H9 (cell line): ENCODE data around the gene NKG7. TPM values are rescaled to one million over a fixed set of nuclear protein-coding genes. Genes with fewer than 3 reads are reported as not detected.

Source experiments
- DNase-seq: peaks from one replicate; pipeline ENCODE4 v3.0.0-alpha.2; 2017
- H2AFZ ChIP-seq: one replicate; pipeline ENCODE4 v1.6.1; 2013; ENCODE audit warnings: mild to moderate bottlenecking, low read length, control low read depth, moderate library complexity
- H2AK5ac ChIP-seq: 2 replicates; pipeline ENCODE4 v1.6.1; 2013; ENCODE audit warnings: low read length, control low read depth, mixed read lengths; ENCODE audit not compliant: insufficient read length
- H2BK120ac ChIP-seq: one replicate; pipeline ENCODE4 v1.6.1; 2013; ENCODE audit warnings: low read depth, mild to moderate bottlenecking, low read length, control low read depth, inconsistent platforms; ENCODE audit not compliant: poor library complexity, severe bottlenecking
- H2BK12ac ChIP-seq: 2 replicates; pipeline ENCODE4 v1.6.1; 2013; ENCODE audit warnings: low read length, control low read depth, mixed read lengths, low read depth; ENCODE audit not compliant: insufficient read length
- H2BK15ac ChIP-seq: 2 replicates; pipeline ENCODE4 v1.6.1; 2013; ENCODE audit warnings: low read depth, low read length, control low read depth
- H2BK20ac ChIP-seq: one replicate; pipeline ENCODE4 v1.6.1; 2013; ENCODE audit warnings: low read depth, mild to moderate bottlenecking, low read length, control low read depth, inconsistent platforms; ENCODE audit not compliant: poor library complexity, severe bottlenecking
- H2BK5ac ChIP-seq: 2 replicates; pipeline ENCODE4 v1.6.1; 2013; ENCODE audit warnings: low read length, control low read depth, mixed read lengths; ENCODE audit not compliant: insufficient read length
- H3K14ac ChIP-seq: 2 replicates; pipeline ENCODE4 v1.6.1; 2013; ENCODE audit warnings: low read length, control low read depth; ENCODE audit not compliant: insufficient read depth
- H3K18ac ChIP-seq: 2 replicates; pipeline ENCODE4 v1.6.1; 2013; ENCODE audit warnings: low read depth, mild to moderate bottlenecking, mixed read lengths, low read length, control low read depth; ENCODE audit not compliant: insufficient read length
- H3K23ac ChIP-seq: 2 replicates; pipeline ENCODE4 v1.6.1; 2013; ENCODE audit warnings: low read length, control low read depth, mixed read lengths, low read depth; ENCODE audit not compliant: insufficient read length
- H3K23me2 ChIP-seq: 2 replicates; pipeline ENCODE4 v1.6.1; 2013; ENCODE audit warnings: low read depth, mild to moderate bottlenecking, mixed read lengths, low read length, control low read depth; ENCODE audit not compliant: insufficient read length, poor library complexity, severe bottlenecking
- H3K27ac ChIP-seq: 2 replicates; pipeline ENCODE4 v1.5.1; 2013; ENCODE audit warnings: low read length, control low read depth, mixed read lengths, low read depth; ENCODE audit not compliant: insufficient read length
- H3K27me3 ChIP-seq: 2 replicates; pipeline ENCODE4 v1.6.1; 2013; ENCODE audit warnings: low read length, control low read depth, inconsistent platforms; ENCODE audit not compliant: insufficient read depth
- H3K4ac ChIP-seq: 2 replicates; pipeline ENCODE4 v1.6.1; 2013; ENCODE audit warnings: low read depth, mild to moderate bottlenecking, control low read depth, inconsistent platforms, low read length, moderate library complexity
- H3K4me1 ChIP-seq: 2 replicates; pipeline ENCODE4 v1.6.1; 2013; ENCODE audit warnings: low read length, control low read depth, inconsistent platforms; ENCODE audit not compliant: insufficient read depth
- H3K4me2 ChIP-seq: 2 replicates; pipeline ENCODE4 v1.6.1; 2013; ENCODE audit warnings: low read length, control low read depth, mixed read lengths; ENCODE audit not compliant: insufficient read length, insufficient read depth
- H3K56ac ChIP-seq: 2 replicates; pipeline ENCODE4 v1.6.1; 2013; ENCODE audit warnings: low read depth, mild to moderate bottlenecking, mixed read lengths, low read length, control low read depth; ENCODE audit not compliant: insufficient read length
- H3K79me1 ChIP-seq: 2 replicates; pipeline ENCODE4 v1.6.1; 2013; ENCODE audit warnings: low read depth, mild to moderate bottlenecking, moderate library complexity, low read length, control low read depth, inconsistent platforms; ENCODE audit not compliant: insufficient read depth, poor library complexity, severe bottlenecking
- H3K79me2 ChIP-seq: 2 replicates; pipeline ENCODE4 v1.6.1; 2013; ENCODE audit warnings: low read length, control low read depth, inconsistent platforms; ENCODE audit not compliant: insufficient read depth
- H3K9ac ChIP-seq: 2 replicates; pipeline ENCODE4 v1.6.1; 2013; ENCODE audit warnings: low read length, control low read depth, mixed read lengths; ENCODE audit not compliant: insufficient read length; ENCODE audit errors: extremely low read depth
- H3K9me3 ChIP-seq: one replicate; pipeline ENCODE4 v1.6.1; 2013; ENCODE audit warnings: low read depth, low read length, inconsistent platforms; ENCODE audit not compliant: control insufficient read depth
- H3T11ph ChIP-seq: one replicate; pipeline ENCODE4 v1.6.1; 2013; ENCODE audit warnings: mild to moderate bottlenecking, low read length, control low read depth, inconsistent platforms
- H4K20me1 ChIP-seq: one replicate; pipeline ENCODE4 v1.6.1; 2013; ENCODE audit not compliant: control insufficient read depth, insufficient read length, insufficient read depth
- H4K5ac ChIP-seq: 2 replicates; pipeline ENCODE4 v1.6.1; 2013; ENCODE audit warnings: low read depth, mild to moderate bottlenecking, mixed read lengths, low read length, control low read depth; ENCODE audit not compliant: insufficient read length
- H4K8ac ChIP-seq: replicated peaks from 2 replicates; pipeline ENCODE4 v1.6.1; 2013; ENCODE audit warnings: low read length, control low read depth, mixed read lengths, low read depth; ENCODE audit not compliant: insufficient read length
- H4K91ac ChIP-seq: 2 replicates; pipeline ENCODE4 v1.6.1; 2013; ENCODE audit warnings: low read depth, mild to moderate bottlenecking, moderate library complexity, mixed read lengths, low read length, control low read depth; ENCODE audit not compliant: insufficient read length
- H3K27ac Mint-ChIP-seq, 3 experiments: 2 replicates in 2 of 3; 3 replicates in 1 of 3; pipeline ENCODE4 v1.8.0; 2020 to 2021; ENCODE audit warnings: mixed read lengths in 3 of 3, mild to moderate bottlenecking in 1 of 3, moderate library complexity in 1 of 3
- H3K27me3 Mint-ChIP-seq: 2 replicates; pipeline ENCODE4 v1.8.0; 2021; ENCODE audit warnings: low read depth, mild to moderate bottlenecking, moderate library complexity, mixed read lengths
- H3K36me3 Mint-ChIP-seq, 3 experiments: 2 replicates in 2 of 3; 3 replicates in 1 of 3; pipeline ENCODE4 v1.8.0; 2020 to 2021; ENCODE audit warnings: low read depth in 3 of 3, mixed read lengths in 3 of 3; ENCODE audit not compliant: insufficient read depth in 1 of 3
- H3K4me1 Mint-ChIP-seq, 2 experiments: 2 replicates each; pipeline ENCODE4 v1.8.0; 2020; ENCODE audit warnings: mixed read lengths in 2 of 2
- H3K4me3 Mint-ChIP-seq, 2 experiments: 2 replicates in 1 of 2; 3 replicates in 1 of 2; pipeline ENCODE4 v1.8.0; 2020 to 2021; ENCODE audit warnings: mild to moderate bottlenecking in 2 of 2, mixed read lengths in 2 of 2, moderate library complexity in 1 of 2
- H3K9me3 Mint-ChIP-seq, 2 experiments: 2 replicates in 1 of 2; 3 replicates in 1 of 2; pipeline ENCODE4 v1.8.0; 2020; ENCODE audit warnings: mild to moderate bottlenecking in 2 of 2, mixed read lengths in 2 of 2, moderate library complexity in 1 of 2
- WGBS: extraction: QIAGEN DNeasy Blood & Tissue Kit; methylation state at CpG from one replicate; pipeline ENCODE4 v1.1.7; 2013; ENCODE audit warnings: missing lambda C conversion rate, low lambda C conversion rate, mixed read lengths; ENCODE audit not compliant: insufficient read length; ENCODE audit errors: extremely low coverage; 5-methylcytosine and 5-hydroxymethylcytosine counted together
- total RNA-seq: library from RNA; stranded (reverse); gene quantifications from 2 replicates; pipeline ENCODE4 v1.2.1, GENCODE V29; 2021
- TF ChIP-seq, protein P1 (sequence below): fragments of 200-600 bp; sonication (generic); conservative IDR thresholded peaks from 3 replicates; pipeline ENCODE4 v1.8.0; 2021; ENCODE audit warnings: antibody characterized with exemption, mild to moderate bottlenecking

NKG7 gene
- total RNA-seq, 1 experiment from 2014 or later, result not detected

DNA sequence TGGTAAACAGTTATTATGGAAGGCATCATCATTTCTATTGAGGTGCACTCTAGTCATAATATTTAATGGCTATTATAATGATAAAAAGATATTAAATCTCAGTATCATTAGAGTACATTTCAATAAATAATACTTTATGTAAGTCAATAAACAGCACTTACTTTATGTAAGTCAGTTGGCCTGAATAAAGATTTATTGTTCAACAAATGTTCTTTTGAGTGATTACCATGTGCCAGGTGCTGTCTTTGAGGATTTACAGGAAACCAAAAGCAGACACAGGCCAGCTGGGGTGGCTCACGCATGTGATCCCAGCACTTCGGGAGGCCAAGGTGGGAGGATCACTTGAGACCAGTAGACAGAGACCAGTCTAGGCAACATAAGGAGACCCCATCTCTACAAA is 5.0 kb upstream of the NKG7 start:
- Histone ChIP-seq H2AFZ (no peak overlapping the region), H3K27ac (no peak overlapping the region), H3K4me1 (no peaks in the 10 kb centered on the region; the same call in 1 of the 2 replicates), H3K14ac (no peak overlapping the region), H2BK15ac (no peak overlapping the region), H4K8ac (no peak overlapping the region), H3K79me1 (no peaks in the 10 kb centered on the region), H2BK20ac (no peak overlapping the region), H3K4me2 (no peak overlapping the region), H3K79me2 (no peaks in the 10 kb centered on the region), H2BK120ac (no peak overlapping the region), H3K9ac (no peak overlapping the region), H4K20me1 (no peaks in the 10 kb centered on the region), H2AK5ac (no peak overlapping the region), H4K5ac (no peak overlapping the region), H3K9me3 (peaks cover 10% of the 10 kb centered on the region), H3T11ph (no peak overlapping the region), H3K23ac (no peak overlapping the region), H2BK12ac (no peak overlapping the region), H3K18ac (no peak overlapping the region), H4K91ac (no peak overlapping the region), H2BK5ac (no peak overlapping the region), H3K27me3 (no peaks in the 10 kb centered on the region), H3K4ac (no peak overlapping the region), H3K56ac (no peak overlapping the region), H3K23me2 (peaks cover 2% of the 10 kb centered on the region)
- Mint-ChIP-seq H3K27ac (no peak overlapping the region), H3K27me3 (peaks cover 17% of the 10 kb centered on the region), H3K4me1 (peaks cover 5 to 8% of the 10 kb centered on the region in 2 experiments), H3K36me3 (peaks cover 0 to 13% (median 2%) of the 10 kb centered on the region in 3 experiments; a peak in 2 of 7 replicates), H3K4me3 (no peak overlapping the region), H3K9me3 (peaks cover 22% of the 10 kb centered on the region in 2 experiments)
- TF ChIP-seq, protein P1, sequence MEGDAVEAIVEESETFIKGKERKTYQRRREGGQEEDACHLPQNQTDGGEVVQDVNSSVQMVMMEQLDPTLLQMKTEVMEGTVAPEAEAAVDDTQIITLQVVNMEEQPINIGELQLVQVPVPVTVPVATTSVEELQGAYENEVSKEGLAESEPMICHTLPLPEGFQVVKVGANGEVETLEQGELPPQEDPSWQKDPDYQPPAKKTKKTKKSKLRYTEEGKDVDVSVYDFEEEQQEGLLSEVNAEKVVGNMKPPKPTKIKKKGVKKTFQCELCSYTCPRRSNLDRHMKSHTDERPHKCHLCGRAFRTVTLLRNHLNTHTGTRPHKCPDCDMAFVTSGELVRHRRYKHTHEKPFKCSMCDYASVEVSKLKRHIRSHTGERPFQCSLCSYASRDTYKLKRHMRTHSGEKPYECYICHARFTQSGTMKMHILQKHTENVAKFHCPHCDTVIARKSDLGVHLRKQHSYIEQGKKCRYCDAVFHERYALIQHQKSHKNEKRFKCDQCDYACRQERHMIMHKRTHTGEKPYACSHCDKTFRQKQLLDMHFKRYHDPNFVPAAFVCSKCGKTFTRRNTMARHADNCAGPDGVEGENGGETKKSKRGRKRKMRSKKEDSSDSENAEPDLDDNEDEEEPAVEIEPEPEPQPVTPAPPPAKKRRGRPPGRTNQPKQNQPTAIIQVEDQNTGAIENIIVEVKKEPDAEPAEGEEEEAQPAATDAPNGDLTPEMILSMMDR, result no peak
- no peak for DNase-seq
- no CpG with 5 or more reads among the region's 2 CpGs for WGBS
